HepG2 (cell line): ENCODE data around the gene FBP2. TPM values are rescaled to one million over a fixed set of nuclear protein-coding genes. Genes with fewer than 3 reads are reported as not detected.

Experiments
- ATAC-seq: fragments of 200-7000 bp; cut with Tn5 transposase; 3 replicates; pipeline ENCODE4 v1.9.1; 2020; ENCODE audit warnings: mild to moderate bottlenecking, moderate library complexity
- BruUV-seq: library from RNA; stranded (reverse); fragments of 400-500 nt; replicated peaks from 2 replicates; lab custom pipeline; 2021; lab: Mats Ljungman, UMichigan
- CTCF ChIA-PET: fragments of 300-600 bp; formaldehyde crosslinking; extraction: SDS; loops from one replicate; lab custom pipeline; 2021; ENCODE audit warnings: low total read pairs, inconsistent platforms, low intra/inter-chr PET ratio; lab: Yijun Ruan, JAX
- POLR2A ChIA-PET: fragments of 350-600 bp; sonication (Branson Sonifier 250); formaldehyde crosslinking; loops from one replicate; lab custom pipeline; 2020; ENCODE audit warnings: antibody characterized with exemption, inconsistent platforms; lab: Yijun Ruan, JAX
- DNase-seq: peaks from one replicate; pipeline ENCODE4 v3.0.0-alpha.2; 2015; ENCODE audit warnings: low spot score
- FAIRE-seq: peaks from 3 replicates; lab custom pipeline; 2011; peaks lifted over from hg19 to GRCh38; lab: Jason Lieb, UNC
- H2AFZ ChIP-seq: one replicate; pipeline ENCODE4 v1.6.1; 2011; ENCODE audit warnings: low read length, inconsistent platforms
- H3K27ac ChIP-seq: fragments of 300-600 bp; 3 replicates; pipeline ENCODE4 v1.8.0; 2011; ENCODE audit warnings: mixed run types, mild to moderate bottlenecking, mixed read lengths, low read length, inconsistent platforms; ENCODE audit not compliant: insufficient read depth; ENCODE audit errors: extremely low read length
- H3K27me3 ChIP-seq, 2 experiments: fragments of 200-600 bp in 1 of 2; 2 replicates in 1 of 2; 3 replicates in 1 of 2; pipeline versions ENCODE4 v1.6.0 to v1.8.0; 2011; ENCODE audit warnings: low read length in 2 of 2, mild to moderate bottlenecking in 2 of 2, moderate library complexity in 2 of 2, inconsistent platforms in 1 of 2; ENCODE audit not compliant: insufficient read depth in 2 of 2, control insufficient read depth in 1 of 2
- H3K36me3 ChIP-seq, 2 experiments: fragments of 200-600 bp in 1 of 2; replicated peaks in 1 of 2; 2 replicates in 1 of 2; 3 replicates in 1 of 2; pipeline versions ENCODE4 v1.5.1 to v1.8.0; 2011; ENCODE audit warnings: low read length in 2 of 2, inconsistent platforms in 1 of 2; ENCODE audit not compliant: insufficient read depth in 2 of 2, control insufficient read depth in 1 of 2
- H3K4me1 ChIP-seq: 2 replicates; pipeline ENCODE4 v1.5.1; 2012; ENCODE audit warnings: low read length, inconsistent platforms; ENCODE audit not compliant: insufficient read depth
- H3K4me2 ChIP-seq: 2 replicates; pipeline ENCODE4 v1.6.0; 2011; ENCODE audit warnings: low read depth, low read length, inconsistent platforms
- H3K4me3 ChIP-seq, 3 experiments: fragments of 200-600 bp in 1 of 3; sonication (generic), shearing (Covaris generic) in 1 of 3; replicated peaks in 1 of 3; 2 replicates each; pipeline ENCODE4 v1.5.1; 2011 to 2016; ENCODE audit warnings: low read length in 3 of 3, inconsistent platforms in 2 of 3, low read depth in 2 of 3, mild to moderate bottlenecking in 2 of 3, control low read depth in 1 of 3, mixed read lengths in 1 of 3; ENCODE audit not compliant: insufficient read depth in 1 of 3
- H3K79me2 ChIP-seq: one replicate; pipeline ENCODE4 v1.6.1; 2011; ENCODE audit warnings: low read length, inconsistent platforms; ENCODE audit not compliant: insufficient read depth
- H3K9ac ChIP-seq: 2 replicates; pipeline ENCODE4 v1.6.0; 2011; ENCODE audit warnings: mild to moderate bottlenecking, low read depth, low read length, inconsistent platforms; ENCODE audit not compliant: insufficient read depth
- H3K9me3 ChIP-seq: 2 replicates; pipeline ENCODE4 v1.5.1; 2012; ENCODE audit warnings: mild to moderate bottlenecking, low read length
- H4K20me1 ChIP-seq: 2 replicates; pipeline ENCODE4 v1.6.0; 2011; ENCODE audit warnings: inconsistent platforms, mild to moderate bottlenecking, low read length, moderate library complexity; ENCODE audit not compliant: insufficient read depth
- CEBPB ChIP-seq: IDR thresholded peaks from 2 replicates; pipeline ENCODE4 v1.6.1; 2011; ENCODE audit warnings: low read depth, low read length, improper control_type of control experiment, borderline replicate concordance
- ETV6 ChIP-seq: sonication (generic); formaldehyde crosslinking; conservative IDR thresholded peaks from 2 replicates; pipeline ENCODE4 v1.4.0; 2020; ENCODE audit warnings: missing genetic modification reagents
- FOXO1 ChIP-seq: sonication (generic); formaldehyde crosslinking; IDR thresholded peaks from 2 replicates; pipeline ENCODE4 v1.4.0; 2020; ENCODE audit warnings: missing genetic modification reagents
- FOXP1 ChIP-seq, 2 experiments: fragments of 450-650 bp in 1 of 2; IDR thresholded peaks; 2 replicates each; pipeline ENCODE4 v1.6.1; 2017 to 2018; ENCODE audit warnings: antibody characterized with exemption in 1 of 2
- HNF4G ChIP-seq, 2 experiments: sonication (generic) in 1 of 2; formaldehyde crosslinking in 1 of 2; IDR thresholded peaks; 2 replicates each; pipeline versions ENCODE4 v1.4.0 to v1.6.1; 2011 to 2020; ENCODE audit warnings: borderline replicate concordance in 2 of 2, low read depth in 2 of 2, mild to moderate bottlenecking in 2 of 2, low read length in 1 of 2, missing genetic modification reagents in 1 of 2, moderate library complexity in 1 of 2
- PHF21A ChIP-seq: sonication (generic); formaldehyde crosslinking; IDR thresholded peaks from 2 replicates; pipeline ENCODE4 v1.5.0; 2020; ENCODE audit warnings: mild to moderate bottlenecking, missing genetic modification reagents
- POLR2AphosphoS5 ChIP-seq: IDR thresholded peaks from 2 replicates; pipeline ENCODE4 v1.6.1; 2012; ENCODE audit warnings: low read depth, low read length
- RARA ChIP-seq: IDR thresholded peaks from 2 replicates; pipeline ENCODE4 v1.6.1; 2016; ENCODE audit warnings: missing genetic modification reagents, missing compliant biosample characterization
- RFXAP ChIP-seq: sonication (generic); formaldehyde crosslinking; IDR thresholded peaks from 2 replicates; pipeline ENCODE4 v1.4.0; 2020; ENCODE audit warnings: missing genetic modification reagents, borderline replicate concordance
- STAG1 ChIP-seq: sonication (generic); formaldehyde crosslinking; IDR thresholded peaks from 2 replicates; pipeline ENCODE4 v1.4.0; 2020; ENCODE audit warnings: missing genetic modification reagents
- TBX2 ChIP-seq: sonication (generic); formaldehyde crosslinking; IDR thresholded peaks from 2 replicates; pipeline ENCODE4 v1.5.0; 2020; ENCODE audit warnings: missing genetic modification reagents, mild to moderate bottlenecking, borderline replicate concordance
- THAP9 ChIP-seq: sonication (generic); formaldehyde crosslinking; IDR thresholded peaks from 2 replicates; pipeline ENCODE4; 2020; ENCODE audit warnings: missing genetic modification reagents, mild to moderate bottlenecking, borderline replicate concordance
- ZFX ChIP-seq: sonication (generic); formaldehyde crosslinking; IDR thresholded peaks from 2 replicates; pipeline ENCODE4 v1.4.0; 2020; ENCODE audit warnings: mild to moderate bottlenecking, low read depth, missing genetic modification reagents, moderate library complexity
- ZNF549 ChIP-seq: sonication (generic); formaldehyde crosslinking; IDR thresholded peaks from 2 replicates; pipeline ENCODE4 v1.5.0; 2020; ENCODE audit warnings: missing genetic modification reagents
- ZNF878 ChIP-seq: sonication (generic); formaldehyde crosslinking; IDR thresholded peaks from 2 replicates; pipeline ENCODE4 v1.8.1; 2023; ENCODE audit warnings: mild to moderate bottlenecking, missing genetic modification reagents, moderate library complexity
- ZSCAN31 ChIP-seq: sonication (generic); formaldehyde crosslinking; IDR thresholded peaks from 2 replicates; pipeline ENCODE4 v1.5.0; 2020; ENCODE audit warnings: low read depth, mild to moderate bottlenecking, missing genetic modification reagents
- WGBS: methylation state at CpG from one replicate; pipeline ENCODE4 v1.1.6; 2017; ENCODE audit warnings: low lambda C conversion rate; 5-methylcytosine and 5-hydroxymethylcytosine counted together
- in situ Hi-C: cut with HindIII; loops from 2 replicates; pipeline ENCODE4 v1.10.0; 2017; ENCODE audit warnings: low pct_unique_long_range_greater_than_20kb; ENCODE audit not compliant: extremely low pct_ligation_motif_present
- intact Hi-C: fragments of 100-400 bp; cut with micrococcal nuclease; formaldehyde crosslinking; loops from one replicate; pipeline ENCODE4 v1.10.0; 2022; ENCODE audit not compliant: unreplicated experiment
- polyA plus RNA-seq, 8 experiments: library from polyadenylated mRNA; depleted of rRNA in 3 of 8; stranded (reverse) in 7 of 8; unstranded in 1 of 8; fragments of >200 nt; fragmentation: Illumina TruSeq in 4 of 8; extraction: Trizol in 4 of 8; gene quantifications; 2 replicates each; pipeline versions ENCODE4 v1.2.1 to v1.2.3, GENCODE V29; 2011 to 2016; ENCODE audit warnings: low read depth in 4 of 8, missing spikeins in 1 of 8, mixed read lengths in 1 of 8; ENCODE audit not compliant: insufficient read depth in 1 of 8
- total RNA-seq, 5 experiments: library from RNA; depleted of rRNA; stranded (reverse); fragments of >200 nt; fragmentation: Illumina TruSeq; extraction: Trizol; gene quantifications; 2 replicates each; pipeline ENCODE4 v1.2.3, GENCODE V29; 2016; ENCODE audit warnings: low read depth in 1 of 5
- TF ChIP-seq, protein P1 (sequence below): sonication (generic); formaldehyde crosslinking; IDR thresholded peaks from 2 replicates; pipeline ENCODE4 v1.8.0; 2022; ENCODE audit warnings: missing genetic modification reagents, mild to moderate bottlenecking, borderline replicate concordance

The FBP2 gene
- total and polyA plus RNA-seq, 2 of the 13 experiments (the other 11 are each of a cell fraction or from before 2014, with no cell fraction given): not detected

DNA sequence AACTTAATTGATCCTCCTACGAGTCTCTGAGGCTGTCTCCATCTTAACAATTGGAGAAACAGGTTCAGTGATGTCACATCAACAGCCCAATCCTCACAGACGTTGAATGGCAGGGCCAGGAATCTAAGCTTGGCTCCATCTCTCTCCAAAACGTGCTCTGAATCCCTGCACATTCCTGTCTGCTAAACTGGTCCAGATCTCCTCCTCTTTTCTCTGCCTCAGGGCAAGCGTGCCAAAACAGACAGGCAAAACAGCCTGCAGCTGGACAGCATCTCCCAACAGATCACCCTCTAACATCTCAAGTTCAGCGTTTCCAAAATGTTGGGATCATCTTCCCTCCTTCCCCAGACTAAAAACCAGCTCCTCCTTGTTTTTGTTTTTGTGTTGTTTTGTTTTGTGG lies 39.1 kb upstream of the FBP2 start (continued):
- TF ChIP-seq ZNF878 (CRISPR knock-in tag) (no peak), STAG1 (no peak)
- TF ChIP-seq, protein P1, sequence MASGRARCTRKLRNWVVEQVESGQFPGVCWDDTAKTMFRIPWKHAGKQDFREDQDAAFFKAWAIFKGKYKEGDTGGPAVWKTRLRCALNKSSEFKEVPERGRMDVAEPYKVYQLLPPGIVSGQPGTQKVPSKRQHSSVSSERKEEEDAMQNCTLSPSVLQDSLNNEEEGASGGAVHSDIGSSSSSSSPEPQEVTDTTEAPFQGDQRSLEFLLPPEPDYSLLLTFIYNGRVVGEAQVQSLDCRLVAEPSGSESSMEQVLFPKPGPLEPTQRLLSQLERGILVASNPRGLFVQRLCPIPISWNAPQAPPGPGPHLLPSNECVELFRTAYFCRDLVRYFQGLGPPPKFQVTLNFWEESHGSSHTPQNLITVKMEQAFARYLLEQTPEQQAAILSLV (CRISPR knock-in tag): no peak

DNA sequence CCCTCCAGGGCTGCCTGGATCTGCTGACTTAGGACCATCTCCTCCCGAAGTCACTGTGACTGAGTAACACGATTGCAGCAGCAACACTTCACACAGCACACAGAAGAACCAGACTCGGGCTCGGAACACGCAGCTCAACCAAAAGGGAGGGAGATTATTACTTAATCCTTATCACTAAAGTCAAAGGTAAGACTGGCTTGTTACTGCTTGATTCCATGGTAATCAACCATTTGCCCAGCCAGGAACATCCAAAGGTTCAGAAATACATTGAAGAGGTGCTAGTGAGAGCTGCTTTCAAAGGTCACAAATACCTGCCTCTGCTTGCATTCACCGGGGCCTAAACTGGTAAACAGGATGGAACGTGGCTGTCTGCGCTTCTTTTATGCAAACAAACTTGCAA lies 38.0 kb upstream of the FBP2 start:
- H3K4me2 ChIP-seq: peak overlapping the region; percentile 84
- intact Hi-C loops: no loop called here
- in situ Hi-C loops: no loop called here
- no peaks in the 10 kb centered on the region for H3K36me3 ChIP-seq
- peaks cover 33% of the 10 kb centered on the region for H3K4me1 ChIP-seq
- peak; percentile 63 for ATAC-seq
- peak overlapping the region; percentile 11 to 48 (median 33); a peak in 4 of 6 replicates for H3K4me3 ChIP-seq
- H3K9ac ChIP-seq: no peak overlapping the region
- FAIRE-seq: no peak
- CTCF ChIA-PET: no interaction called here
- 0% methylated on average over 6 of the region's 8 CpGs for WGBS
- peak overlapping the region; percentile 61 for H2AFZ ChIP-seq
- no peaks in the 10 kb centered on the region for H3K9me3 ChIP-seq
- POLR2A ChIA-PET: interaction anchor here (1.0 kb wide), 1 partner anchor 77 kb away, joined by 3 read pairs; the partner anchor contains the start of gene PCAT7
- H3K79me2 ChIP-seq: no peaks in the 10 kb centered on the region
- H3K27me3 ChIP-seq: peaks cover 2 to 18% of the 10 kb centered on the region in 2 experiments; a peak in 1 of 5 replicates
- BruUV-seq: no TSS peak
- no peak for DNase-seq
- H4K20me1 ChIP-seq: no peaks in the 10 kb centered on the region
- H3K27ac ChIP-seq: no peak overlapping the region
- TF ChIP-seq POLR2AphosphoS5 (no peak), FOXO1 (peak; percentile 24; the same call in 1 of the 2 replicates), RARA (CRISPR knock-in tag) (0 out of 2 replicates have a peak, but pooled peaks have one; percentile 7), HNF4G (IDR thresholded peaks at IDR 0.05; ENCODE audit: borderline replicate concordance, low read depth, low read length) (0 out of 2 replicates have a peak, but pooled peaks have one; percentile 3), HNF4G (CRISPR knock-in tag; IDR thresholded peaks at IDR 0.05; ENCODE audit: borderline replicate concordance, low read depth) (no peak), FOXP1 (IDR thresholded peaks at IDR 0.05) (no peak), FOXP1 (CRISPR knock-in tag; IDR thresholded peaks at IDR 0.05) (peak; percentile 56), ETV6 (CRISPR knock-in tag) (no peak), PHF21A (CRISPR knock-in tag) (peak; percentile 47; the same call in 1 of the 2 replicates), ZFX (peak; percentile 25; the same call in 1 of the 2 replicates), ZNF549 (no peak), ZSCAN31 (CRISPR knock-in tag) (0 out of 2 replicates have a peak, but pooled peaks have one; percentile 18), RFXAP (0 out of 2 replicates have a peak, but pooled peaks have one; percentile 7), TBX2 (CRISPR knock-in tag) (no peak), THAP9 (CRISPR knock-in tag) (no peak), CEBPB (no peak)
